ENCODE data around the gene SERTAD1.
A peak's percentile ranks its signal among the peaks of the same experiment; 100 is the strongest.
"Not testable (repeated sequence)": the region's sequence is repeated elsewhere in the genome, so short reads cannot be mapped to it uniquely, and the experiment has no call there.

Gene SERTAD1

DNA sequence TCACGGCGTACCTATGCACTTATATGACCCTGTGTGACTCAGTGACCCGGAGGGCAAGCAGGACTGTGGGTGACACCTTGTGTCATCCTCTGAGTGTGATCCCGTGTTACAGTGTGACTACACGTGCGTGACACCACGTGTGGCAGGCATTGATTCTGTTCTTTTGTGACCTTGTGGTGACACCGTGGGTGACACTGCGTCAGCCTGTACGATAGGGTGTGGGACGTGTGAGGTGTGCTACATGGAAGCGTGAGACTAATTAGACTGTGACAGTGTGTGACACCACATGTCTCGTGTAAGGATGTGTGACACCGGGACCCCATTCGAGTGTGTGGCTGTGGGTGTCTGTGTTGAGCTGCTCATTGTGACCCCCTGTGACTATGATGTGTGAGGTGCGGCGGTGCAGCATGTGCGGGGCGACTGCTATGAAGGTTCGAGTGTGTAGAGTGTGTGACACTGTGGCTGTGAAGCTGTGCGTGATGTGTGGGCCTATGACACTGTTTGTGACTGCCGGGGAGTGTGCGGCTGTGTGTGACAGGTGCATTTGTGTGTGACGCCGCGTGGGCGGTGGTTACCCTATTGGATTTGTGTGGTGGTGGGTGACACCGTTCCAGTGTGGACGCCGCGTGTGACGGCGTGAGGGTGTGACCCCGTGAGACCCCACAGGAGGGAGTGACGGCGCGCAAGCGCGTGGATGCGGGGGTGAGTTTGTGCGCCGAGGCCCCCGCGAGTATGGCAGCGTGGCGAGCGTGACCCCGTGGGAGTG lies 40.6 kb upstream of the SERTAD1 start:
- CTCF ChIA-PET = interaction anchor here (0.7 to 6.6 kb wide), 19 partner anchors 10 to 168 kb away, joined by 3 to 52 read pairs (median 10); partner anchors contain the start of genes LTBP4 and SERTAD1
- DNase-seq (ENCODE audit: extremely low spot score) = peak; percentile 42
- TF ChIP-seq, protein P1, sequence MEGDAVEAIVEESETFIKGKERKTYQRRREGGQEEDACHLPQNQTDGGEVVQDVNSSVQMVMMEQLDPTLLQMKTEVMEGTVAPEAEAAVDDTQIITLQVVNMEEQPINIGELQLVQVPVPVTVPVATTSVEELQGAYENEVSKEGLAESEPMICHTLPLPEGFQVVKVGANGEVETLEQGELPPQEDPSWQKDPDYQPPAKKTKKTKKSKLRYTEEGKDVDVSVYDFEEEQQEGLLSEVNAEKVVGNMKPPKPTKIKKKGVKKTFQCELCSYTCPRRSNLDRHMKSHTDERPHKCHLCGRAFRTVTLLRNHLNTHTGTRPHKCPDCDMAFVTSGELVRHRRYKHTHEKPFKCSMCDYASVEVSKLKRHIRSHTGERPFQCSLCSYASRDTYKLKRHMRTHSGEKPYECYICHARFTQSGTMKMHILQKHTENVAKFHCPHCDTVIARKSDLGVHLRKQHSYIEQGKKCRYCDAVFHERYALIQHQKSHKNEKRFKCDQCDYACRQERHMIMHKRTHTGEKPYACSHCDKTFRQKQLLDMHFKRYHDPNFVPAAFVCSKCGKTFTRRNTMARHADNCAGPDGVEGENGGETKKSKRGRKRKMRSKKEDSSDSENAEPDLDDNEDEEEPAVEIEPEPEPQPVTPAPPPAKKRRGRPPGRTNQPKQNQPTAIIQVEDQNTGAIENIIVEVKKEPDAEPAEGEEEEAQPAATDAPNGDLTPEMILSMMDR (IDR thresholded peaks at IDR 0.05; ENCODE audit: control extremely low read depth, extremely low read depth, low read depth, missing control alignments) = no peak
- POLR2A ChIA-PET = interaction anchor here (0.5 to 1.8 kb wide), 11 partner anchors 12 to 175 kb away, joined by 3 to 9 read pairs (median 4); partner anchors contain the start of gene SERTAD1

DNA sequence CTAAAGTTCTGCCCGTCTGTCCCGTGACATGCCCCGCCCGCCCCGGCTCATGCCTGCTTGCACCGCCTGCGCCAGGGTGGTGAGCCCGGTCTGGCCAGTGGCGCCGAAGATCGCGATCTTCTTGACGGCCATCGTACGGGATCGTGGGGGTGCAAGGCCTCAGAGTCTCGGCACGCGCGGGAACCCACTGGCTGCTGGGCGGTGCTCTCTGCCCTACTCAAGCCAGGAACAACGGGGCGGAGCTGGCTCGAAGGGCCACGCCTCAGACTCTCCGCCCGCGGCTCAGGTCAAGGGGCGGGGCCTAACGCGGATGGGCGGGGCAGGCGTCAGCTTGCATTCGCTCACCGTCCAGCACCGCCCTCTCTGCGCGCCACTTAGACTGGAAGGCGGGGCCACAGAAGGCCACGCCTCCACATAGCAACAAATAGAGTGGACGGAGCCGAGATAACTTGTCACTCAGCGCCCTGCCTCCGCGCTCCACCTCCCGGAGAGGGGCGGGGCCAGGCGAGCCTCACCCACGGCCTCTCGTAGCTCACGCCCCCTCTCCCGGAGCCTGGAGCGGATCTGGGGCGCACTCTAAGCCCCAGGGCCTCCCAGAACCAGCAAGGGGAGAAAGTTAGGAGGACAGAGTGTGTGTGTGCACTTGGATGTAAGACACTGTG lies 39.9 kb upstream of the SERTAD1 start, which contains the start of gene BLVRB:
BLVRB (minus strand) TSS at position 189 of the 662 bp plus-strand sequence; CDS start at position 132, 57 bp downstream.
- CTCF ChIA-PET = interaction anchor here (0.7 to 6.6 kb wide), 26 partner anchors 11 to 169 kb away, joined by 3 to 52 read pairs (median 8); partner anchors contain the start of genes LTBP4, SERTAD1 and SERTAD3
- TF ChIP-seq, protein P1 (IDR thresholded peaks at IDR 0.05; ENCODE audit: control extremely low read depth, extremely low read depth, low read depth, missing control alignments) = no peak

DNA sequence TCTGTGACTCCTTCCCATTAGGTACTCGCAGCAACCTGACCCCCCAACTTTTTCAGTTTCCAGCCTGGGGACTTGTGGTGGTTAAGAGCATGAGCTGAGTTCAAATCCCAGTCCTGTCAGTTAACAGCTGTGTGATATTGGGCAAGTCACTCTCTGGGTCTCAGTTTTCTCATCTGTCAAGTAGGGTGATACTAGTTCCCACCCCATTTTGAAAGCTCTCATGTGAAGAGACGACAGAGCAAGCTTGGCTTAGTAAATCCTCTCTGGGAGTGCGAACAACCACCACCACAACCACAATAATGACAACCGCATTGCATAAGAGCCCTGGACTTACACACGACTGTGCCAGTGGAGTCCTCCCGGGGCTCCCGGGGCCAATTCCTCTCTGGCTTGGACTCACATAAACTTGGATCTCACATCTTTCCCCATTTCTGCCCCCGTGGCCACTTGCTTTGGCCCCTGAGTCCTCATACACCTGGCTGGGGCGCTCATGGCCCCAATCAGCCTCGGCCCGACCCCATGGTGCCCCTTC lies 39.3 kb upstream of the SERTAD1 start:
- POLR2A ChIA-PET = interaction anchor here (0.9 to 1.8 kb wide), 4 partner anchors 10 to 44 kb away, joined by 4 to 8 read pairs (median 5); partner anchors contain the start of gene SERTAD1
- no peak for DNase-seq (ENCODE audit: extremely low spot score)
- CTCF ChIA-PET = interaction anchor here (0.9 to 6.6 kb wide), 33 partner anchors 10 to 239 kb away, joined by 3 to 52 read pairs (median 7); partner anchors contain the start of genes SERTAD1 and SERTAD3
- TF ChIP-seq, protein P1 (IDR thresholded peaks at IDR 0.05; ENCODE audit: control extremely low read depth, extremely low read depth, low read depth, missing control alignments) = no peak

More for the DNA sequence above, 39.9 kb upstream of the SERTAD1 start, which contains the start of gene BLVRB:
- DNase-seq (ENCODE audit: extremely low spot score) = peak; percentile 99
- POLR2A ChIA-PET = interaction anchor here (0.5 to 1.8 kb wide), 11 partner anchors 11 to 175 kb away, joined by 3 to 9 read pairs (median 4); partner anchors contain the start of gene SERTAD1

DNA sequence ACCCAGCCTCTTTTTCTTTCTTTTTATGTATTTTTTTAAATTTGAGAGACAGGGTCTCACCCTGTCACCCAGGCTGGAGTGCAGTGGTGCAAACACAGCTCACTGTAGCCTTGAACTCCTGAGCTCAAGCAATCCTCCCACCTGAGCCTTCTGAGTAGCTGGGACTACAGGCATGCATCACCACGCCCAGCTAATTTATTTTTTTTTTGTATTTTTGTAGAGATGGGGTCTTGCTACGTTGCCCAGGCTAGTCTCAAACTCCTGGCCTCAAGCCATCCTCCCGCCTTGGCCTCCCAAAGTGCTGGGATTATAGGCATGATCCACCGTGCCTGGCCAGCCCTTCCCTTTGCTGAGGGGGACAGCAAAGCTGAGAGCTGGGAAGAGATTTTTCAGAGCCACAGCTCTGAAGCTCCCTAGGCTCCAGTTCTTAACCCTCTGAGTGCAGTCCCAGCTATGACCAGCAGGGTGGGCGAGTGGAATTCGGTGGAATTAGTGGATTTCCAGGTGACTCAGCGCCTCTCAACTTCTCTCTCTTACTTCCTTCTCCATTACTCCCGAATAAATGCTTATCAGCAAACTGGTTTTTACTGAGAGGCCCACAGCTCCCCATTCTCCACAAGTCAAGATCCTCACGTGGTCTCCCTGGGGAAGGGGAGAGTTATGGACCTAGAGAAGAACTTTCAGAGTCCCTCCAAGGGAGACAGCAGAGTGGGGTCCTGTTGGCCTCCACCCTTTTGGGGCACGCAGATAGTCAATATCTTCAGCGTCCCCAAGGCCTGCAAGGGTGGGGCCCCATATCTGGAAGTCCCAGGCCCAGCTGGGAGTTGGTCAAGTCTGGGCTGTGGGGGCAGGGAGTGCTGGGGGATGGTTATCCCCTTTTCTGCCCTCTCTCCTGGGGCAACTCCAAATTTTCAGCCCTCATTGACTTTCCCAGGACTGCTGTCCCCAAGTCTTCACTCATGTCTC lies 38.5 kb upstream of the SERTAD1 start:
- ChIA-PET POLR2A (interaction anchor here (0.9 to 1.8 kb wide), 4 partner anchors 21 to 44 kb away, joined by 3 to 7 read pairs (median 6); partner anchors contain the start of gene SERTAD3), CTCF (interaction anchor here (0.6 to 6.6 kb wide), 46 partner anchors 9 to 240 kb away, joined by 3 to 52 read pairs (median 6); partner anchors contain the start of genes LTBP4, PRX, SERTAD1 and SERTAD3)

DNA sequence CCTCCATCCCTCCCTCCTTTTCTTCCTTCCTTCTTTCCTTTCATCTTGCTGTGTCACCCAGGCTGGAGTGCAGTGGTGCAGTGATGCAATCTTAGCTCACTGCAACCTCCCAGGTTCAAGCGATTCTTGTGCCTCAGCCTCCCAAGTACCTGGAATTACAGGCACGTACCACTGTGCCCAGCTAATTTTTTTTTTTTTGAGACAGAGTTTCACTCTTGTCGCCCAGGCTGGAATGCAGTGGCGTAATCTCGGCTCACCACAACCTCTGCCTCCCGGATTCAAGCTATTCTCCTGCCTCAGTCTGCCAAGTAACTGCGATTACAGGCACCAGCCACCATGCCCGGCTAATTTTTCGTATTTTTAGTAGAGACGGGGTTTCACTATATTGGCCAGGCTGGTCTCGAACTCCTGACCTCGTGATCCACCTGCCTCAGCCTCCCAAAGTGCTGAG lies 37.8 kb upstream of the SERTAD1 start:
- CTCF ChIA-PET = interaction anchor here (0.6 to 6.6 kb wide), 38 partner anchors 9 to 240 kb away, joined by 3 to 52 read pairs (median 6); partner anchors contain the start of genes LTBP4, PRX, SERTAD1 and SERTAD3
- not testable (repeated sequence) for DNase-seq (ENCODE audit: extremely low spot score)
- POLR2A ChIA-PET = interaction anchor here (0.9 to 1.8 kb wide), 3 partner anchors 20 to 43 kb away, joined by 3 to 7 read pairs (median 5); partner anchors contain the start of gene SERTAD3

More for the DNA sequence above, 38.5 kb upstream of the SERTAD1 start:
- TF ChIP-seq, protein P1 (IDR thresholded peaks at IDR 0.05; ENCODE audit: control extremely low read depth, extremely low read depth, low read depth, missing control alignments) = peak; percentile 89
- peak; percentile 52 for DNase-seq (ENCODE audit: extremely low spot score)
